GM21360 (cell line): ENCODE data around the gene CDHR3.
"Not testable (repeated sequence)": the region's sequence is repeated elsewhere in the genome, so short reads cannot be mapped to it uniquely, and the experiment has no call there.

Source experiments
- ATAC-seq: cut with Tn5 transposase; IDR thresholded peaks from one replicate; pipeline ENCODE4 v1.9.1; 2021; ENCODE audit warnings: mild to moderate bottlenecking, moderate library complexity; ENCODE audit not compliant: unreplicated experiment

Gene CDHR3

DNA sequence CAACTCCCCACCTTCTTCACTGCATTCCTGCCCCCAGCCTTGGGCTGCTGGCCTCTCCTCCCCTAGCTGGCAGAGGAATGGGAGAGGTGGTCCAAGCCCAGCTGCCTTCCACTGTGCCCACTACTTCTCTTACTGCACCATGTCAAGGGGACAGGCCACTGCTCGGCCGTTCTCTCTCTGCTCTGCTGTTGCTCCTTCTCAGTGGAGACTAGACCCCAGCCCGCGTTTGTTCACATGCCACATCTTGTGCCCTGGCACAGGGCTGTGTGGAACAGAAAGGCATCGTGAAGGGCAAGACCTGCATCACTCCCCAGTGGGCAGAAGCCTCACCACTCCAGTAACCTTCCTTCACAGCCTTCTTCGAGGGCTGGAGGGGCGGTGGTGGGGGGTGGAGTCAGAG is 711 bp upstream of the CDHR3 start:
- no peak for ATAC-seq

DNA sequence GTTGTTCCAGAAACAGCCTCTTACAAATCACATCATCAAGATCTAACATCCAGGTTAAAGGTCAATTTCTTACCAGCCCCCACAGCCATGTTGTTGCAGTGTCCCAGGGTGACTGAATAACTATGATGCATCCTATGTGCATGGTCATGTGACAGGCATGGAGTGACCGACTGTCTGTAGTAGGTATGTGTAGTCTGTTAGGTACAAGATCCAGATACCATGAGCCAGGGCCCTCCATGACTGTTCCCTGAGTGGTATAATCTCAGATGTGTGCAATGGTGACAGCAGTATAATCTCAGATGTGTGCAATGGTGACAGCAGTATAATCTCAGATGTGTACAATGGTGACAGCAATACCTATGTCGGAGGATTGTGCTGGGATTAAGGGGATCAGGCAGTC is 8.8 kb downstream of the CDHR3 start:
- no peak for ATAC-seq

DNA sequence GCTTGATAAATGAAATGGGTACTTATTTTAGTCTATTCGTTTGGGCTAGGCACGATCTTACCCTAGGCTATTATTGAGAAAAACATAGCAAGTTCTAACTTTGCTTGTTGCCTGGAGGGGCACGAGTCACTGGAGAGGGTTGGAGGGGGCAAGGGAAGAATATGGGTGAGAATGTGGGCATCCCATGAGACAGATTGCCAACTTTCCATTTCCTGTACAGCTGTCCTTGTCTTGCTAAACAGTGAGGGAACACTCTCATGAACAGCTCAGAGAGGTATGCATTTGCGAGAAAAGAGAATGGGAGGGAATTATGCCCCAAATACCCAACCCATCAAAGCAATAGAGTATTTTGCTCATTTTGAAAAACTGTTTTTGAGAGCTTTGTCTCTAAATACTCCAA is 9.2 kb downstream of the CDHR3 start:
- ATAC-seq, result no peak

- ATAC-seq, result no peak
These were observed 11.4 kb downstream of the CDHR3 start for GRCh38 chr7:105974471-105974870.

GRCh38 chr7:105975770-105976417 is 12.8 kb downstream of the CDHR3 start:
- ATAC-seq, result no peak

GRCh38 chr7:105976868-105977267 is 13.8 kb downstream of the CDHR3 start:
- ATAC-seq, result no peak

DNA sequence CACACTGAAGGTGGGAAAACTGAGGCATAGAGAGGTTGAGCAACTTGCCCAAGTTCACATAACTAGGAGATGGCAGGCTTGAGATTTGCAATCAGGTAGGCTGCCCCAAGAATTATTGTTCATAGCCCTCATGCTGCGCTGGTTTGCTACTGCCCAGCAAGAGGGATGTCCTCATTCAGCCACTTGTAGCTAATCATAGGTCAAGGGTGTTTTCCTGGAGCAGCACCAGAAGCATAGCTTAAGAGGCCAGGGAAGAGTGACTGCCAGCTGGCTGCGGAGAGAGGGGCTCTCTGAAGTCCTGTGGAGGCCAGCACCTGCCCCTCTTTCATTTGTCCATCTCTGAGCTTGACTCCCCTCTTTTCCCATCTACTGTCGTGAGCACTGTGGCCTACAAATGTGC is 15.0 kb downstream of the CDHR3 start:
- no peak for ATAC-seq

DNA sequence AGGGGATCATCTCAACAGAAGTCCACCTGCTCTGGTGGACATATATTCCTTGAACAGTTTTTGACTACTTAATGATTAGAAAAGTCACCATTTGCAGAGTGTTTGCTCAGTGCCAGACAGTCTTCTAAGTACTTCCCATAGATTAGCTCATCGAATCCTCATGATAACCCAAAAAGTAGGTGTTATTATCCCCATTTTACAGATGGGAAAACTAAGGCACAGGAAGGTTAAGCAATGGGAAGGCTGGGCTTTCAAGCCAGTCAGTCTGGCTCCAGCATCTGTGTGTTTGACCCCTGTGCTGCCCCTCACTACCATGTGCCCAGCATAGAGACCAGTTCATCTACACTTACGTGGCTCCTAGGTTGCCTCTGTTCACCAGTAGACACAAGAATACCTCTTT is 15.9 kb downstream of the CDHR3 start:
- no peak for ATAC-seq

DNA sequence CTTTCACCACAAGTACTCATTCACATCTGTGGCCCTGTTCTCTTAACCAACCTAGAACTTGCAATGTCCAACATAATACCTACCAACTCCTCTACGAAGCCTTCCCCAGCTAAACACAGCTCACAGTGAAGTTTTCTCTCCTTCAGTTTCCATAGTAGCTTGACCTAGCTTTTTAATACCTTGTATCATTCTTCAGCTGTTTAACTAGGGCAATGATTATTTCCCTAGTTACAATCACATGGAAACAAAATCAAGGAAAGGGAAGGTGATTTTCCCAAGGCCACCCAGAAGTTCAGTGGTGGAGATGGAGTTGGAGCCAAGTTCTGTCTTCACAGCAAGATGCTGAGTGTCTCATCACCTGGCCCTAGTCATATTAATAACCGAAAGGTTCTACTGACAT is 16.3 kb downstream of the CDHR3 start:
- ATAC-seq, result no peak

DNA sequence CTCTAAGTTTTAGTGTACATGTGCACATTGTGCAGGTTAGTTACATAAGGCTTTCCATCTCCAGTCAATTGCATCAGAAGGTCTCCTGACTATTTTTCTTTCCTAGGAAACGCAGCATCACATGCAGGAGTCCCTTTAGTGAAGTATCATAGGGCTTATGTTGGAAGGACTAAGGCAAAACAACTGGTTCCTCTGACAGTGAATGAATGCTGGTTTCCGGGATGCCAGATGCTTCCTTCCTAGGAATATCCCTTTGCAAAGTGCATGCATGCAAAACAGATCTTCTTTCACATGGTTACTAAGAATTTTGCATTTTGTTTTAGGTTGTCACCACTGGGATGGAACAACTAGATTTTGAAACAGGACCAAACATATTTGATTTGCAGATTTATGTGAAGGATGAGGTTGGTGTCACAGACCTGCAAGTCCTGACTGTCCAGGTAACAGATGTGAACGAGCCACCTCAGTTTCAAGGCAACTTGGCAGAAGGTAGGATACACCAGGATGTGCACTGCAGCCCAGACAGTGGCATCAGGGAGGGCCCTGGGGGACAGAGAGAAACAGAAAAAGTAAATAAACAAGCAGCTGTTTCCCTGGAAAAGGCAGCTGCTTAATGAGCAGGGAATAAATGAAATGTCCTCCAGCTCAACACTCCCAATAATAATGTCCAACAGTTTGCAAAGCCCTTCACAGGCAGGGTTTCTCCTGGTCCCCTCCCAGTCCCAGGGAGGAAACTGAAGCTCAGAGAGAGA is 17.8 kb downstream of the CDHR3 start:
- ATAC-seq, result no peak

DNA sequence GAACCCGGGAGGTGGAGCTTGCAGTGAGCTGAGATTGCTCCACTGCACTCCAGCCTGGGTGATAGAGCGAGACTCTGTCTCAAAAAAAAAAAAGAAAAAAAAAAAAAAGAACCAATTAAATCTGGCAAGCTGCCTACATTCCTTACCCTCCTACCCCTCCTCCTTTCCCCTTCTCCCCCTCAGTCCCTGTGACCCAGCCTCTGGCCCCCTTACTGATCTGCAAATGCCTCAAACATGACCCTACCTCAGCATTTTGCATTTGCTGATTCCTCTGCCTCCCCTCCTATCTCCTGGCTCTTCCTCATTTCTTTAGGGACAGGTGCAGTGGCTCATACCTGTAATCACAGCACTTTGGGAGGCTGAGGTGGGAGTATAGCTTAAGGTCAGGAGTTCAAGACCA is 19.3 kb downstream of the CDHR3 start:
- ATAC-seq, result no peak

DNA sequence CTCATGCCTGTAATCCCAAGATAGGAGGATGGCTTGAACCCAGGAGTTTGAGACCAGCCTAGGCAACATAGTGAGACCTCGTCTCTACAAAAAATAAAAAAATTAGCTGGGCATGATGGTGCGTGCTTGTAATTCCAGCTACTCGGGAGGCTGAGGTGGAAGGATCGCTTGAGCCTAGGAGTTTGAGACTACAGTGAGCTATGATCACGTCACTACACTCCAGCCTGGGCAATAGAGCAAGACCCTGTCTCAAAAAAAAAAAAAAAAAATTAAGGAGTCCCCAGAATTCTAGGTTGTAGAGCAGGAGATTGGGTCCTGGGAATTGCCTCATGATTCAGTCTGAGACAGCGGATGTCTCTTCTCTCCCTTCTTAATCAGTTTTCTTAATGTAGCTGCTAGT is 21.7 kb downstream of the CDHR3 start:
- ATAC-seq, result not testable (repeated sequence)

DNA sequence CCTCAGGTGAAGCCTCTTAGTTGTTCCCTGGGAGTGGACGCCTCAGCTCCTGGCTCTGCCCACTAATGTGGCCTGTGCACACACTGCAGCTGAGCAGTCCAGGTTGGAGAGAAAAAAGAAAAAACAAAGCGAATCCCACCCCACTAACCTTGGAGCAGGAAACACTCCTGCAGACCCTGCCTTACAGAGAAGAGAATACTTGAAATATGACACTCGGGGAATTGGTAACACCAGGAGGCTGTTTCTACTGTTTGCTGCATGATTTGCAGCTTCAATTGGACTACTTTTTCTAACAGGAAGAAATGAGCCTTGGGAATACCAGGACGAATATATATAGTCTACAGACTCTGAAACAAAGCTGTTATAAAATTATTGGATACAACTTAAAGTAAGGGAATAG is 22.2 kb downstream of the CDHR3 start:
- ATAC-seq, result no peak

DNA sequence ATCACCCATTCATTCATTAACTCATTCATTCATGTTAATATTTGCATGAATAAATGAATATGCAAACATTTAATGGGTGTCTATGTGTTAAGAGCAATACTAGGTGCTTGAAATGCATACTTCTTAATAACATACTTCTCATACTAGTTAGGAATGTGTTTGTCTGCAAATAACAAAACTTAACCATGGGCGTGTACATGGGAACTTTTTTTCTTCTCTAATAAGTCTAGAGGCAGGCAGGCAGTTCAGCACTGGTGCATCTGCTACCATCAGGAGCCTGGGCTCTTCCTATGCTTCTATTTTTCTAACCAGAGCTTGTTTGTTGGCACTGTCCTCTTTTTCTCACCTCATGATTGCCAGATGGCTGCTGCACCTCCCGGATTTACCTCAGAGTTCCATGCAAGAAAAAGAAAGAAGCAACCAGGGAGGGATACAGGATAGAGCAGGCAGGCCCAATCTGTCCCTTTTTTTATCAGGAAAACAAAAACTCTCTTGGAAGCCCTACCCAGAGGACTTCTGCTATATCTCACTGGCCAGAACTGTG is 22.7 kb downstream of the CDHR3 start:
- ATAC-seq, result no peak

- no peak for ATAC-seq
These were observed 24.0 kb downstream of the CDHR3 start for GRCh38 chr7:105987046-105987445.

DNA sequence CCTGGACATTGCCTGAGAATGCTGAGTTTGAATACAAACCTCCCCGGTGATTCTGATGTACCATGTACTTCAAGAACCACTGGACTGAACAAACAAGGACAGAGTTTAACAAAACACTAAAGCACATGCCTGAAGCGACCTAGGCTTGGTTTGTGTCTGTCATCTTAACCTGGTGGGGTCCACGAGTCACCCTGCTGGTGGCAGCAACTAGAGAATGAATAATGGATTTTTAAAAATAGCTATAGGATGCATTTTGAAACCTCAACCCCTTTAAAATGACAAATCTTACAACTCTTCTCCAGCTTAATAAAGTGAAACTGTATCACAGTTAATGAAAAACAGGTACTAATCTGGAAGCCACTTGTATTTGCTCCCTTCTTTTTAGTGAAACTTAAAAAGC is 25.2 kb downstream of the CDHR3 start:
- no peak for ATAC-seq

- no peak for ATAC-seq
These were observed 26.1 kb downstream of the CDHR3 start for GRCh38 chr7:105989191-105989590.

- ATAC-seq, result no peak
These were observed 26.6 kb downstream of the CDHR3 start for GRCh38 chr7:105989686-105990085.

GRCh38 chr7:105990141-105990540 is 27.1 kb downstream of the CDHR3 start:
- ATAC-seq, result no peak

DNA sequence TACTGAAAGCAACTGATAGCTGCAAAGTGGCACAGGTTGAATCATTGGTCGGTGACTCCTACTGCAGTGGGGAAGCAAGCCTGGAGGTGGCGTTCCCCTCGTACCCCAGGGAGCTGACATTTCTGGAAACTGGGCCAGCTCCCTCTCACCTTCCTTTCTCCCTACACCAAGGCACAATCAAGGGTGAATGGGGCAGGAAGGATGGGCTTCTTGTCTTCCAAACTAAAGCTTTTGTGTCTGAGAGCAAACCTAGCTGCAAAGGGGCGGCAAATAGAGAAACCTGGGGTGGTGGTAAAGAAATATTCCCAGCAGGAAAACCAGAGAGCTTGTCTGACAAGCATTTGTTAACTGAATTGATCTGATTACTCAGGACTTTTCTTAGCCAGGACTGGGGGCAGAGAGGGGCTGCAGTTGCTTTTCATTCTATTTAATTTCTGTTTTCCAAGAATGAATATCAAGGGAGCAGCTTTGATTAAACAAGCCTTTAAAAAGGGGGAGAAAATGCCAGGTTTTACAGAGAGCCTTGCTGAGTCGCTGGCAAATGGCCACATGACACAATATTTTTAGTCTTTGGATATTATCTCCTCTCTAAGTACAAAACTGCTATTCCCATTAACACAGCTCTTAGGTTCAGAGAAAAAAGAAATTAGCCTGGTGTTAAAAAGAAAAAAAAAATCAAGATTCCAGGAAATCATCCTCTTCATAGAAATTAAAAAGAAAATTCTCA is 27.8 kb downstream of the CDHR3 start:
- ATAC-seq, result no peak

DNA sequence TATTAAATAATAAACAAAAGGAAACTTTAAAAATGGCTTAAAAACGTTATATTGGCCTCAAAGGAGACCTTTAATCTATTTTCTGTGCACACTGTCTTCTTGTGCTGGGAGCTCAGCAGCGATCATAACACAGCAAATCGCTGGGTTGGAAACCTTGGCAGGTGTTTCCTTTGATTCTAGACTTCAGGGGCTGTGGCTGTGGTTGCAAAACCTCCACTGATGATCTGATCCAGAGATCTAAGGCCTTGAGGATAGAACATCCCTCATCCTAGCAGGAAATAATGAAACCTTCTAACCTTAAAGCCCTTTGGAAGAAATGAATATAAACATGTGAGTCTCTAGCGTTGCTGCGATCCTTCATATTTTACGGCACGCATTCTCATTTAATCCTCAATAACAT is 29.8 kb downstream of the CDHR3 start:
- no peak for ATAC-seq
